PC-9 (cell line): ENCODE data around the gene TROAP. TPM values are rescaled to one million over a fixed set of nuclear protein-coding genes. Genes with fewer than 3 reads are reported as not detected.

Experiments
- BruUV-seq: library from RNA; stranded (reverse); fragments of 400-500 nt; replicated peaks from 2 replicates; lab custom pipeline; 2021; lab: Mats Ljungman, UMichigan
- CTCF ChIA-PET: fragments of 300-600 bp; sonication (Branson Sonifier 250); formaldehyde crosslinking; loops from one replicate; lab custom pipeline; 2022; ENCODE audit warnings: antibody characterized with exemption; lab: Charles Lee
- POLR2A ChIA-PET: fragments of 300-600 bp; sonication (Branson Sonifier 250); formaldehyde crosslinking; loops from one replicate; lab custom pipeline; 2022; ENCODE audit warnings: antibody characterized with exemption; ENCODE audit not compliant: unreplicated experiment; lab: Charles Lee
- DNase-seq, 2 experiments: peaks; one replicate each; pipeline versions ENCODE4 v3.0.0 to v3.0.0-alpha.2; 2015 to 2022; ENCODE audit warnings: mixed read lengths in 1 of 2
- H2AFZ ChIP-seq: fragments of 200-600 bp; sonication (generic); 2 replicates; pipeline ENCODE4 v1.8.1; 2017; ENCODE audit warnings: antibody characterized with exemption
- H3F3A ChIP-seq: fragments of 200-600 bp; sonication (generic); 2 replicates; pipeline ENCODE4 v1.8.1; 2017; ENCODE audit warnings: antibody characterized with exemption, mild to moderate bottlenecking, low read depth; ENCODE audit not compliant: insufficient read depth
- H3K27ac ChIP-seq: fragments of 200-600 bp; sonication (generic); 2 replicates; pipeline ENCODE4 v1.6.1; 2016; ENCODE audit warnings: mixed run types
- H3K27me3 ChIP-seq: fragments of 200-600 bp; sonication (generic); 2 replicates; pipeline ENCODE4 v1.6.1; 2016; ENCODE audit warnings: low read depth, mixed run types; ENCODE audit not compliant: insufficient read depth
- H3K36me3 ChIP-seq: fragments of 200-600 bp; sonication (generic); 2 replicates; pipeline ENCODE4 v1.6.1; 2016; ENCODE audit warnings: low read depth, mixed run types
- H3K4me1 ChIP-seq: fragments of 200-600 bp; sonication (generic); replicated peaks from 2 replicates; pipeline ENCODE4 v1.6.1; 2016; ENCODE audit warnings: mixed run types; ENCODE audit not compliant: insufficient read depth
- H3K4me2 ChIP-seq: fragments of 200-600 bp; sonication (generic); 2 replicates; pipeline ENCODE4 v1.6.1; 2017; ENCODE audit warnings: mixed run types
- H3K4me3 ChIP-seq: fragments of 200-600 bp; sonication (generic); 2 replicates; pipeline ENCODE4 v1.6.1; 2016; ENCODE audit warnings: mixed run types
- H3K79me2 ChIP-seq: fragments of 200-600 bp; sonication (generic); 2 replicates; pipeline ENCODE4 v1.6.1; 2017; ENCODE audit warnings: low read depth, mixed run types
- H3K9me2 ChIP-seq: fragments of 200-600 bp; sonication (generic); 2 replicates; pipeline ENCODE4 v1.8.1; 2017; ENCODE audit warnings: mild to moderate bottlenecking; ENCODE audit not compliant: insufficient read depth
- H3K9me3 ChIP-seq: fragments of 200-600 bp; sonication (generic); 2 replicates; pipeline ENCODE4 v1.8.1; 2016; ENCODE audit warnings: low read depth; ENCODE audit not compliant: insufficient read depth
- H4K20me1 ChIP-seq: fragments of 200-600 bp; sonication (generic); 2 replicates; pipeline ENCODE4 v1.8.1; 2017; ENCODE audit not compliant: insufficient read depth
- CTCF ChIP-seq: fragments of 200-600 bp; sonication (generic); conservative IDR thresholded peaks from 2 replicates; pipeline ENCODE4 v1.6.1; 2017; ENCODE audit warnings: mixed run types, antibody characterized with exemption, mild to moderate bottlenecking, moderate library complexity
- EZH2 ChIP-seq: fragments of 200-600 bp; sonication (generic); IDR thresholded peaks from 2 replicates; pipeline ENCODE4 v1.8.0; 2017; ENCODE audit warnings: antibody characterized with exemption, low read depth
- intact Hi-C: fragments of 100-400 bp; cut with micrococcal nuclease; formaldehyde crosslinking; loops from one replicate; pipeline ENCODE4 v1.10.0; 2022; ENCODE audit not compliant: unreplicated experiment
- total RNA-seq: library from RNA; stranded (reverse); gene quantifications from 2 replicates; pipeline ENCODE4 v1.2.3, GENCODE V29; 2021

TROAP gene
- total RNA-seq, 1 experiment from 2014 or later: 79.9 TPM

- intact Hi-C loops: no loop called here
- no peak for DNase-seq
- H3K9me2 ChIP-seq: no peaks in the 10 kb centered on the region
- H3K79me2 ChIP-seq: no peaks in the 10 kb centered on the region
- no peak overlapping the region for H2AFZ ChIP-seq
- BruUV-seq: no TSS peak
- ChIA-PET POLR2A (no interaction called here), CTCF (interaction anchor here (0.6 kb wide), 1 partner anchor 202 kb away, joined by 4 read pairs; no protein-coding TSS in a partner anchor)
- no peak overlapping the region for H3K4me2 ChIP-seq
- no peaks in the 10 kb centered on the region for H3K9me3 ChIP-seq
- TF ChIP-seq CTCF: no peak
- TF ChIP-seq EZH2: no peak
- H3F3A ChIP-seq: no peaks in the 10 kb centered on the region
- no peak overlapping the region for H3K27ac ChIP-seq
- H4K20me1 ChIP-seq: no peaks in the 10 kb centered on the region
- no peaks in the 10 kb centered on the region for H3K4me1 ChIP-seq
- no peaks in the 10 kb centered on the region for H3K36me3 ChIP-seq
- H3K4me3 ChIP-seq: no peak overlapping the region
- 0 out of 2 replicates have a peak, but pooled peaks cover 2% of the 10 kb centered on the region for H3K27me3 ChIP-seq
Measured at GRCh38 chr12:49301760-49302159, 21.3 kb upstream of the TROAP start.

- no TSS peak for BruUV-seq
Measured at GRCh38 chr12:49304161-49304560, 18.9 kb upstream of the TROAP start.

GRCh38 chr12:49305762-49306510 lies 17.1 kb upstream of the TROAP start:
- H3K4me2 ChIP-seq: no peak overlapping the region
- H3F3A ChIP-seq: no peaks in the 10 kb centered on the region
- ChIA-PET POLR2A (no interaction called here), CTCF (interaction anchor here (0.5 to 0.6 kb wide), 2 partner anchors 52 to 298 kb away, joined by 4 to 6 read pairs; no protein-coding TSS in a partner anchor)
- H3K36me3 ChIP-seq: no peaks in the 10 kb centered on the region
- no peaks in the 10 kb centered on the region for H3K9me2 ChIP-seq
- H3K4me3 ChIP-seq: no peak overlapping the region
- intact Hi-C loops: no loop called here
- no peak overlapping the region for H3K27ac ChIP-seq
- BruUV-seq: no TSS peak
- no peak for DNase-seq
- H3K9me3 ChIP-seq: no peaks in the 10 kb centered on the region
- TF ChIP-seq CTCF (no peak), EZH2 (no peak)
- H4K20me1 ChIP-seq: no peaks in the 10 kb centered on the region
- no peaks in the 10 kb centered on the region for H3K79me2 ChIP-seq
- no peak overlapping the region for H2AFZ ChIP-seq
- no peaks in the 10 kb centered on the region for H3K27me3 ChIP-seq
- H3K4me1 ChIP-seq: no peaks in the 10 kb centered on the region

More at GRCh38 chr12:49304161-49304560, 18.9 kb upstream of the TROAP start:
- no peaks in the 10 kb centered on the region for H3K9me2 ChIP-seq
- H3K27me3 ChIP-seq: no peaks in the 10 kb centered on the region
- TF ChIP-seq EZH2 (no peak), CTCF (no peak)
- intact Hi-C loops: no loop called here
- H3K9me3 ChIP-seq: no peaks in the 10 kb centered on the region
- no peak overlapping the region for H3K4me2 ChIP-seq
- H2AFZ ChIP-seq: no peak overlapping the region
- DNase-seq: no peak
- no peaks in the 10 kb centered on the region for H3K79me2 ChIP-seq
- H3K4me1 ChIP-seq: no peaks in the 10 kb centered on the region
- no peaks in the 10 kb centered on the region for H4K20me1 ChIP-seq
- CTCF ChIA-PET: no interaction called here
- H3F3A ChIP-seq: no peaks in the 10 kb centered on the region
- no peaks in the 10 kb centered on the region for H3K36me3 ChIP-seq
- POLR2A ChIA-PET: interaction anchor here (0.7 kb wide), 1 partner anchor 267 kb away, joined by 3 read pairs; no protein-coding TSS in a partner anchor
- H3K27ac ChIP-seq: no peak overlapping the region
- H3K4me3 ChIP-seq: no peak overlapping the region
